22Rv1 (cell line): Measurements from ENCODE around the gene NAV1.

Experiments used
- CTCF ChIP-seq: fragments of 450-650 bp; IDR thresholded peaks from 2 replicates; pipeline ENCODE4 v1.5.1; 2017; ENCODE audit warnings: mild to moderate bottlenecking
- ZFX ChIP-seq: fragments of 450-650 bp; IDR thresholded peaks from 2 replicates; pipeline ENCODE4 v1.6.1; 2017; ENCODE audit warnings: antibody characterized with exemption, borderline replicate concordance

GRCh38 chr1:201499191-201499590, 39.7 kb upstream of the NAV1 start:
- TF ChIP-seq CTCF: no peak
- no peak for TF ChIP-seq ZFX
